ENCODE results near the gene BABAM2.
"Not testable (repeated sequence)": the region's sequence is repeated elsewhere in the genome, so short reads cannot be mapped to it uniquely, and the experiment has no call there.

The BABAM2 gene

GRCh38 chr2:28074137-28074536 lies 183.6 kb downstream of the BABAM2 start:
- DNase-seq (ENCODE audit: low read depth), result no peak

GRCh38 chr2:28080911-28081310 lies 190.4 kb downstream of the BABAM2 start:
- peak; percentile 75 for DNase-seq (ENCODE audit: low read depth)

GRCh38 chr2:28082131-28082530 lies 191.6 kb downstream of the BABAM2 start:
- no peak for DNase-seq (ENCODE audit: low read depth)

GRCh38 chr2:28083476-28083875 lies 192.9 kb downstream of the BABAM2 start:
- no peak for DNase-seq (ENCODE audit: low read depth)

- no peak for DNase-seq (ENCODE audit: low read depth)
Observed at GRCh38 chr2:28084564-28084963, 194.0 kb downstream of the BABAM2 start.

- DNase-seq (ENCODE audit: low read depth), result no peak
Observed at GRCh38 chr2:28085201-28085600, 194.7 kb downstream of the BABAM2 start.

GRCh38 chr2:28086611-28087010 lies 196.1 kb downstream of the BABAM2 start:
- DNase-seq (ENCODE audit: low read depth), result no peak

GRCh38 chr2:28088970-28089369 lies 198.4 kb downstream of the BABAM2 start:
- no peak for DNase-seq (ENCODE audit: low read depth)

GRCh38 chr2:28089486-28089885 lies 199.0 kb downstream of the BABAM2 start:
- DNase-seq (ENCODE audit: low read depth), result no peak

GRCh38 chr2:28093308-28093707 lies 202.8 kb downstream of the BABAM2 start:
- DNase-seq (ENCODE audit: low read depth), result no peak

GRCh38 chr2:28093768-28094167 lies 203.2 kb downstream of the BABAM2 start:
- no peak for DNase-seq (ENCODE audit: low read depth)

GRCh38 chr2:28094739-28095138 lies 204.2 kb downstream of the BABAM2 start:
- DNase-seq (ENCODE audit: low read depth), result no peak

GRCh38 chr2:28095622-28096021 lies 205.1 kb downstream of the BABAM2 start:
- no peak for DNase-seq (ENCODE audit: low read depth)

- DNase-seq (ENCODE audit: low read depth), result no peak
Observed at GRCh38 chr2:28096421-28096820, 205.9 kb downstream of the BABAM2 start.

GRCh38 chr2:28098501-28099225 lies 208.1 kb downstream of the BABAM2 start:
- no peak for DNase-seq (ENCODE audit: low read depth)

GRCh38 chr2:28101123-28101522 lies 210.6 kb downstream of the BABAM2 start:
- no peak for DNase-seq (ENCODE audit: low read depth)

- no peak for DNase-seq (ENCODE audit: low read depth)
Observed at GRCh38 chr2:28101892-28102291, 211.4 kb downstream of the BABAM2 start.

- peak; percentile 54 for DNase-seq (ENCODE audit: low read depth)
Observed at GRCh38 chr2:28102455-28102874, 211.9 kb downstream of the BABAM2 start.

- DNase-seq (ENCODE audit: low read depth), result no peak
Observed at GRCh38 chr2:28103611-28104010, 213.1 kb downstream of the BABAM2 start.

GRCh38 chr2:28108143-28108542 lies 217.6 kb downstream of the BABAM2 start:
- DNase-seq (ENCODE audit: low read depth), result peak; percentile 73

GRCh38 chr2:28113771-28114170 lies 223.2 kb downstream of the BABAM2 start:
- DNase-seq (ENCODE audit: low read depth), result not testable (repeated sequence)

GRCh38 chr2:28117104-28117596 lies 226.6 kb downstream of the BABAM2 start:
- DNase-seq (ENCODE audit: low read depth), result no peak

- DNase-seq (ENCODE audit: low read depth), result no peak
Observed at GRCh38 chr2:28119631-28120030, 229.1 kb downstream of the BABAM2 start.
